Esophagus squamous epithelium (tissue), 5 donors: ENCODE results near the gene AP1S2. TPM values are rescaled to one million over a fixed set of nuclear protein-coding genes. Genes with fewer than 3 reads are reported as not detected.

Source experiments
- DNase-seq: peaks from one replicate; lab custom pipeline; 2025; lab: John Stamatoyannopoulos, UW
- H3K27ac ChIP-seq, 4 donors: fragments of 200-600 bp; sonication (generic); one replicate each; pipeline ENCODE4 v1.5.1; 2016 to 2019; ENCODE audit warnings: mild to moderate bottlenecking in 1 of 4
- H3K27me3 ChIP-seq, 4 donors: fragments of 200-600 bp; sonication (generic); 1 replicate in 3 of 4; 2 replicates in 1 of 4; pipeline versions ENCODE4 v1.5.1 to v1.6.0; 2017 to 2021; ENCODE audit warnings: antibody characterized with exemption in 1 of 4
- H3K36me3 ChIP-seq, 3 donors: fragments of 200-600 bp; sonication (generic); one replicate each; pipeline ENCODE4 v1.5.1; 2016 to 2019
- H3K4me1 ChIP-seq, 3 donors: fragments of 200-600 bp; sonication (generic); one replicate each; pipeline ENCODE4 v1.5.1; 2017 to 2019
- H3K4me3 ChIP-seq, 4 donors: fragments of 200-600 bp; sonication (generic); 1 replicate in 3 of 4; 2 replicates in 1 of 4; pipeline ENCODE4 v1.5.1; 2016 to 2019; ENCODE audit warnings: mild to moderate bottlenecking in 2 of 4, moderate library complexity in 1 of 4
- H3K9me3 ChIP-seq, 3 donors: fragments of 200-600 bp; sonication (generic); one replicate each; pipeline ENCODE4 v1.5.1; 2016 to 2019
- CTCF ChIP-seq, 6 experiments: fragments of 450-650 bp in 4 of 6; fragments of 200-600 bp in 2 of 6; sonication (generic) in 2 of 6; IDR thresholded peaks; one replicate each; pipeline ENCODE4 v1.5.1; 2016 to 2019; ENCODE audit warnings: antibody characterized with exemption in 6 of 6, mild to moderate bottlenecking in 4 of 6, moderate library complexity in 4 of 6
- POLR2A ChIP-seq, 4 donors: fragments of 450-650 bp; IDR thresholded peaks; one replicate each; pipeline ENCODE4 v1.6.1; 2017; ENCODE audit warnings: antibody characterized with exemption in 4 of 4, mild to moderate bottlenecking in 4 of 4, moderate library complexity in 3 of 4
- WGBS, 2 donors: methylation state at CpG; one replicate each; pipeline ENCODE4 v1.1.5; 2018; 5-methylcytosine and 5-hydroxymethylcytosine counted together
- intact Hi-C: fragments of 100-400 bp; cut with DNase I; formaldehyde crosslinking; loops from one replicate; pipeline ENCODE4 v1.15.0; 2022
- total RNA-seq, 4 donors: library from RNA; depleted of rRNA; stranded (reverse); fragments of >200 nt; gene quantifications; one replicate each; pipeline ENCODE4 v1.1.0, GENCODE V29; 2016
- donor health status: DM: yes; HTN: yes; CAD: no.

Gene AP1S2
- total RNA-seq, 4 donors from 2014 or later, result 6.0 to 28.5 (median 17.6) TPM

- Histone ChIP-seq H3K27me3 (no peaks in the 10 kb centered on the region), H3K9me3 (no peaks in the 10 kb centered on the region), H3K4me1 (no peaks in the 10 kb centered on the region), H3K36me3 (no peaks in the 10 kb centered on the region), H3K4me3 (no peak overlapping the region), H3K27ac (no peak overlapping the region)
- DNase-seq, result no peak
- intact Hi-C loops, result no loop called here
- WGBS, 2 donors, result 67 to 75% methylated on average over 2 to 3 of the region's 3 CpGs
- no peak for TF ChIP-seq POLR2A (IDR thresholded peaks at IDR 0.05)
- TF ChIP-seq CTCF (IDR thresholded peaks at IDR 0.05), result no peak
Observed at GRCh38 chrX:15866147-15866546, 11.5 kb upstream of the AP1S2 start.

GRCh38 chrX:15864629-15865028 is 10.0 kb upstream of the AP1S2 start:
- Histone ChIP-seq H3K4me1 (no peaks in the 10 kb centered on the region), H3K9me3 (no peaks in the 10 kb centered on the region), H3K27ac (no peak overlapping the region), H3K4me3 (no peak overlapping the region), H3K36me3 (no peaks in the 10 kb centered on the region), H3K27me3 (no peaks in the 10 kb centered on the region)
- no peak for TF ChIP-seq CTCF (IDR thresholded peaks at IDR 0.05)
- no peak for DNase-seq
- intact Hi-C loops, result no loop called here

GRCh38 chrX:15864023-15864422 is 9.4 kb upstream of the AP1S2 start:
- H3K27ac ChIP-seq, result no peak overlapping the region
- H3K4me1 ChIP-seq, result no peaks in the 10 kb centered on the region
- H3K27me3 ChIP-seq, result no peaks in the 10 kb centered on the region
- TF ChIP-seq POLR2A (IDR thresholded peaks at IDR 0.05) (no peak), CTCF (IDR thresholded peaks at IDR 0.05) (no peak)
- no peaks in the 10 kb centered on the region for H3K9me3 ChIP-seq
- no peak overlapping the region for H3K4me3 ChIP-seq
- no peaks in the 10 kb centered on the region for H3K36me3 ChIP-seq
- no peak for DNase-seq
- intact Hi-C loops, result no loop called here
- 61% methylated on average over 2 of the region's 3 CpGs; no CpG with 5 or more reads in 1 of the 2 donors for WGBS, 2 donors

GRCh38 chrX:15860921-15861320 is 6.3 kb upstream of the AP1S2 start:
- TF ChIP-seq CTCF (IDR thresholded peaks at IDR 0.05), result no peak
- no peak for TF ChIP-seq POLR2A (IDR thresholded peaks at IDR 0.05)

GRCh38 chrX:15858051-15858450 is 3.4 kb upstream of the AP1S2 start:
- Histone ChIP-seq H3K4me3 (no peak overlapping the region), H3K9me3 (no peaks in the 10 kb centered on the region), H3K27ac (no peak overlapping the region), H3K27me3 (peaks cover 0 to 2% (median 0%) of the 10 kb centered on the region in 4 donors), H3K4me1 (peaks cover 3 to 17% (median 5%) of the 10 kb centered on the region in 3 donors), H3K36me3 (no peaks in the 10 kb centered on the region)
- DNase-seq, result no peak
- intact Hi-C loops, result no loop called here
- 67 to 69% methylated on average over 1 of the region's 1 CpG for WGBS, 2 donors
- TF ChIP-seq CTCF (IDR thresholded peaks at IDR 0.05) (no peak), POLR2A (IDR thresholded peaks at IDR 0.05) (no peak)

More at GRCh38 chrX:15860921-15861320, 6.3 kb upstream of the AP1S2 start:
- H3K4me1 ChIP-seq, result peaks cover 0 to 8% (median 0%) of the 10 kb centered on the region in 3 donors
- no peaks in the 10 kb centered on the region for H3K27me3 ChIP-seq
- H3K27ac ChIP-seq, result no peak overlapping the region
- H3K4me3 ChIP-seq, result no peak overlapping the region
- H3K36me3 ChIP-seq, result no peaks in the 10 kb centered on the region
- 80 to 85% methylated on average over 3 of the region's 3 CpGs for WGBS, 2 donors
- intact Hi-C loops, result no loop called here
- no peaks in the 10 kb centered on the region for H3K9me3 ChIP-seq
- DNase-seq, result no peak
